Measurements from ENCODE around the gene GAB2. TPM values are rescaled to one million over a fixed set of nuclear protein-coding genes. Genes with fewer than 3 reads are reported as not detected.

The GAB2 gene
- total RNA-seq, 4 donors from 2014 or later: 22.5 to 32.8 (median 30.1) TPM

DNA sequence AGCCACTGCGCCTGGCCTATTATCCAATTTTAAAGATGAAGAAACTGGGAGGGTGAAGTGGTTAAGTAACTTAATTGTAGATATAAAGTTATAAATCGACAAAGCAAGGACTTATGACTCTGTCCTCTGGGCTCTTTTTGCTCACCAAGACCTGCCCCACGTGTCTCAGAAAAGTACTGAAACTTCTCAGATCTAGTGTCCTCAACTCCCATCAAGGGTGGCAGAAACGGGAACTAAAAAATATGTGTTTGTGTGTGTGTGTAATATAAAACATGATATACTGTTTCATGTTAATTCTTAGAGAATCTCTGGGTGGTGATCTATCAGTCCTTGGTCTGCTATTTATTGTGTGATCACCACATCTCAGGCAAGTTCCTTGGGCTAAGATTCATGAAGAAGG, 104.9 kb downstream of the GAB2 start:
- TF ChIP-seq POLR2A (IDR thresholded peaks at IDR 0.05): no peak
- TF ChIP-seq, protein P1, sequence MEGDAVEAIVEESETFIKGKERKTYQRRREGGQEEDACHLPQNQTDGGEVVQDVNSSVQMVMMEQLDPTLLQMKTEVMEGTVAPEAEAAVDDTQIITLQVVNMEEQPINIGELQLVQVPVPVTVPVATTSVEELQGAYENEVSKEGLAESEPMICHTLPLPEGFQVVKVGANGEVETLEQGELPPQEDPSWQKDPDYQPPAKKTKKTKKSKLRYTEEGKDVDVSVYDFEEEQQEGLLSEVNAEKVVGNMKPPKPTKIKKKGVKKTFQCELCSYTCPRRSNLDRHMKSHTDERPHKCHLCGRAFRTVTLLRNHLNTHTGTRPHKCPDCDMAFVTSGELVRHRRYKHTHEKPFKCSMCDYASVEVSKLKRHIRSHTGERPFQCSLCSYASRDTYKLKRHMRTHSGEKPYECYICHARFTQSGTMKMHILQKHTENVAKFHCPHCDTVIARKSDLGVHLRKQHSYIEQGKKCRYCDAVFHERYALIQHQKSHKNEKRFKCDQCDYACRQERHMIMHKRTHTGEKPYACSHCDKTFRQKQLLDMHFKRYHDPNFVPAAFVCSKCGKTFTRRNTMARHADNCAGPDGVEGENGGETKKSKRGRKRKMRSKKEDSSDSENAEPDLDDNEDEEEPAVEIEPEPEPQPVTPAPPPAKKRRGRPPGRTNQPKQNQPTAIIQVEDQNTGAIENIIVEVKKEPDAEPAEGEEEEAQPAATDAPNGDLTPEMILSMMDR (IDR thresholded peaks at IDR 0.05): no peak
- intact Hi-C loops (cut with DNase I; ENCODE audit: low total_unique reads): no loop called here
- WGBS, 2 donors: 78 to 79% methylated on average over 4 of the region's 4 CpGs
- no peak overlapping the region for H3K4me3 ChIP-seq (ENCODE audit: low read depth, poor library complexity, severe bottlenecking)
- no peak for DNase-seq (ENCODE audit: low spot score in 2 of 2)

DNA sequence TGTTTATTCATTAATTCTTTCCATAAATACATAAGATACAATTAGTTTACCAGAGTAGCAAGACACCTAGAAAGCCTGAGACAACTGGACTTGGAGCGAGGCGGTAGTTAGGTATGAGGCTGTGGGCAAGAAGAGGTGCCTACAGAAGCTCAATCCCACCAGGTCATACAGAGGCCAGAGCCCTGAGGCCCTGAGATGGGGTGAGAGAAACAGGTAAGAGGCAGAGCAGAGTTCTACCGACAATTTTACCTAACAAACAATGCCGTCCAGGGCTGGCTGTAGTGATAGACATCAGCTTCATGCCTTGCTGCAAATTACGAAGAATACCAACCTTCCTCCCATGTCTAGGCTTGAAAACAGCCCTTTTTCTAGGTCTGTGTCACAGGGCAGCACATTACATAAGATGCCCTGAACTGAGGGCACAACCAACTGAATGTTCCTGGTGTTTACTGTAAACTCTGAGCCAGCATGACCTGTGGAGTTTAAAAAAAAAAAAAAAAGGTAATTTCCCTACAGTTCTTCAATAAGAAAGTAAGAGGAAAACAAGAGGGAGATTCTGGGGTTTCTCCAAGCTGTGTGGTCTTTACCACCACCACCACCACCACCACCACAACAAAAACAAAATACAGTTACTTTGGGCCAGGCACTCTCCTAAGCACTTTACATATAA, 105.8 kb downstream of the GAB2 start:
- DNase-seq (ENCODE audit: low spot score in 2 of 2): no peak
- TF ChIP-seq, protein P1 (IDR thresholded peaks at IDR 0.05): no peak
- no peak for TF ChIP-seq POLR2A (IDR thresholded peaks at IDR 0.05)
- no peak overlapping the region for H3K4me3 ChIP-seq (ENCODE audit: low read depth, poor library complexity, severe bottlenecking)
- intact Hi-C loops (cut with DNase I; ENCODE audit: low total_unique reads): no loop called here
- 75 to 92% methylated on average over 5 of the region's 5 CpGs for WGBS, 2 donors

DNA sequence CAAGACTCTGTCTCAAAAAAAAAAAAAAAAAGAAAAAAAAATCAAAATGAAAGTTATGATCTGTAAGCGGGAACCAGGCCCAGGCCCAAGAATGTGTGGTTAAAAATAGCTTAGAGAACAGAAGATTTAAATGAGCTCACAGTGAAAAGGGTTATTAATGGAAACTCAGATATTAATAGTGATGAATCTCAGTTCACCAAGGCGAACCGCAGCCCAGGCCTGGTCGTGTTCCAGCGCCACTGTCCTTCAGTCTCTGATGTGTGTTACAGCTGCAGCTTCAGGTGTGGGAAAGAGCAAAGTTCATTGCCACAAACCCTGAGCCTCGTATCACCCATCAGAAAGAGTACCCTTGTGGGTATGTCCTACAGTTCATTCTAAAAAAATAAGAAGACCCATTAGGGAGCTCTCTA, 107.1 kb downstream of the GAB2 start:
- no peak for DNase-seq (ENCODE audit: low spot score in 2 of 2)
- TF ChIP-seq, protein P1 (IDR thresholded peaks at IDR 0.05): no peak
- no peak for TF ChIP-seq POLR2A (IDR thresholded peaks at IDR 0.05)
- no peak overlapping the region for H3K4me3 ChIP-seq (ENCODE audit: low read depth, poor library complexity, severe bottlenecking)
- WGBS, 2 donors: 22 to 25% methylated on average over 6 of the region's 6 CpGs
- intact Hi-C loops (cut with DNase I; ENCODE audit: low total_unique reads): no loop called here

DNA sequence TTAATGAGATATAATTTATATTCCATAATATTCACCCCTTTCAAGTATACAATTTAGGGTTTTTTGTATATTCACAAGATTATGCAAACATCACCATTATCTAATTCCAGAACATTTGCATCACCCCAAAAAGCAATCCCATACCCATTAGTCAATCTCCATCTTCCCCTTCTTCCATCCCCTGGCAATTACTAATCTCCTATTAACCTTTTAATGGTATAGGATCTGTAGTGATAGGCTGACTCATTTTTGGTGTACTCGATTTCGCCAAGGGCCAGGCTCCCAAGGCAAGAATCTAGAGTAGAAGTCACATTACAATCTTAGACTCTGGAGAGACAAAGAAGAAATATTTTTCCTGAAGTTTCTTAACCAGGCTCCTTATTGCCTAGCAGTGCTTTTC, 113.4 kb downstream of the GAB2 start:
- WGBS, 2 donors: 93% methylated on average over 2 of the region's 2 CpGs
- TF ChIP-seq POLR2A (IDR thresholded peaks at IDR 0.05): no peak
- TF ChIP-seq, protein P1 (IDR thresholded peaks at IDR 0.05): no peak
- no peak overlapping the region for H3K4me3 ChIP-seq (ENCODE audit: low read depth, poor library complexity, severe bottlenecking)
- no peak for DNase-seq (ENCODE audit: low spot score in 2 of 2)
- intact Hi-C loops (cut with DNase I; ENCODE audit: low total_unique reads): no loop called here

DNA sequence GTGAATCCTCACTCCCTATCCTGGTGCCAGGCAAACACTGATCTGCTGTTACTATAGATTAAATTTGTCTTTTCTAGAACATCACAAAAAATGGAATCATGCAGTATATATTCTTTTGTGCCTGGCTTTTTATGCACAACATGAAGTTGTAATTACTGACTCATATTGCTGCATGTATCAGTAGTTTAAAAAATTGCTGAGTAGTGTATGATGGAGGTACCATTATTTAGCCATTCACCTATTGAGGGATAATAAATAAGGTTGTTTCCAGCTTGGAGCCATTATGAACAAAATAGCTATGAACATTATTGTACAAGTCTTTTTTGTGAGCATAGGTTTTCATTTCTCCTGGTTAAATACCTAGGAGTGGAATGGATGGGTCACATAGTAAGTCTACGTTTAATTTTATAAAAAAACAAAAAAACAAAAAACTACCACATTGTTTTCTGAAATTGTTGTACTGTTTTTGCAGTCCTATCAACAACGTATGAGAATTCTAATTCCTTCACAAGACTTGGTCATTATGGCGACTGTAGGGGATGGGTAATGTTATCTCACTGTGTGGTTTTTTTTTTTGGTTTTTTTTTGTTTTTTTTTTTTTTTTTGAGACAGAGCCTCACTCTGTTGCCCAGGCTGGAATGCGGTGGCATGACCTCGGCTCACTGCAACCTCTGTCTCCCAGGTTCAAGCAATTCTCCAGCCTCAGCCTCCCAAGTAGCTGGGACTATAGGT, 117.3 kb downstream of the GAB2 start:
- H3K4me3 ChIP-seq (ENCODE audit: low read depth, poor library complexity, severe bottlenecking): no peak overlapping the region
- no peak for DNase-seq (ENCODE audit: low spot score in 2 of 2)
- intact Hi-C loops (cut with DNase I; ENCODE audit: low total_unique reads): no loop called here
- WGBS, 2 donors: 95 to 97% methylated on average over 5 of the region's 5 CpGs
- no peak for TF ChIP-seq POLR2A (IDR thresholded peaks at IDR 0.05)
- TF ChIP-seq, protein P1 (IDR thresholded peaks at IDR 0.05): no peak

Measured in lower leg skin (tissue), 4 donors.